Suprapubic skin (tissue), 4 donors: ENCODE data around the gene AKAP8L. TPM values are rescaled to one million over a fixed set of nuclear protein-coding genes. Genes with fewer than 3 reads are reported as not detected.

Experiments
- DNase-seq, 2 donors: peaks; one replicate each; pipeline ENCODE4 v3.0.0-alpha.2; 2019; ENCODE audit warnings: low spot score in 2 of 2
- H3K27ac ChIP-seq: fragments of 200-600 bp; sonication (generic); one replicate; pipeline ENCODE4 v1.5.1; 2019
- H3K27me3 ChIP-seq: fragments of 200-600 bp; sonication (generic); one replicate; pipeline ENCODE4 v1.5.1; 2019
- H3K36me3 ChIP-seq: fragments of 200-600 bp; sonication (generic); one replicate; pipeline ENCODE4 v1.5.1; 2019
- H3K4me1 ChIP-seq: fragments of 200-600 bp; sonication (generic); one replicate; pipeline ENCODE4 v1.5.1; 2019
- H3K4me3 ChIP-seq: fragments of 200-600 bp; sonication (generic); one replicate; pipeline ENCODE4 v1.5.1; 2019; ENCODE audit warnings: mild to moderate bottlenecking
- H3K9me3 ChIP-seq: fragments of 200-600 bp; sonication (generic); one replicate; pipeline ENCODE4 v1.5.1; 2019
- CTCF ChIP-seq, 2 donors: fragments of 200-600 bp in 1 of 2; fragments of 450-650 bp in 1 of 2; sonication (generic) in 1 of 2; IDR thresholded peaks; one replicate each; pipeline ENCODE4 v1.5.1; 2016 to 2019; ENCODE audit warnings: antibody characterized with exemption in 2 of 2, mild to moderate bottlenecking in 1 of 2, moderate library complexity in 1 of 2
- EP300 ChIP-seq: sonication (generic); formaldehyde crosslinking; IDR thresholded peaks from one replicate; pipeline ENCODE4 v1.6.1; 2017; ENCODE audit warnings: antibody characterized with exemption
- POLR2A ChIP-seq, 2 donors: fragments of 450-650 bp; IDR thresholded peaks; one replicate each; pipeline ENCODE4 v1.6.1; 2017; ENCODE audit warnings: antibody characterized with exemption in 2 of 2, mild to moderate bottlenecking in 2 of 2, moderate library complexity in 2 of 2
- POLR2AphosphoS5 ChIP-seq, 3 donors: sonication (generic); formaldehyde crosslinking; IDR thresholded peaks; one replicate each; pipeline ENCODE4 v1.6.1; 2017; ENCODE audit warnings: antibody characterized with exemption in 3 of 3
- WGBS: methylation state at CpG from one replicate; pipeline ENCODE4 v1.1.5; 2018; 5-methylcytosine and 5-hydroxymethylcytosine counted together
- total RNA-seq, 4 donors: library from RNA; depleted of rRNA; stranded (reverse); fragments of >200 nt; gene quantifications; one replicate each; pipeline ENCODE4 v1.1.0, GENCODE V29; 2016

Gene AKAP8L
- total RNA-seq, 4 donors from 2014 or later = 97.5 to 259 (median 118) TPM

GRCh38 chr19:15422296-15423075 is 3.7 kb upstream of the AKAP8L start:
- Histone ChIP-seq H3K9me3 (no peaks in the 10 kb centered on the region), H3K4me3 (no peak overlapping the region), H3K4me1 (peaks cover 17% of the 10 kb centered on the region), H3K27ac (no peak overlapping the region), H3K27me3 (no peaks in the 10 kb centered on the region), H3K36me3 (peaks cover 58% of the 10 kb centered on the region)
- DNase-seq = no peak
- 83% methylated on average over 20 of the region's 22 CpGs for WGBS
- TF ChIP-seq POLR2A (IDR thresholded peaks at IDR 0.05) = no peak
- TF ChIP-seq EP300 = no peak
- no peak for TF ChIP-seq POLR2AphosphoS5 (IDR thresholded peaks at IDR 0.05)
- TF ChIP-seq CTCF (IDR thresholded peaks at IDR 0.05) = no peak

- no peaks in the 10 kb centered on the region for H3K27me3 ChIP-seq
- DNase-seq = no peak
- TF ChIP-seq POLR2A (IDR thresholded peaks at IDR 0.05) (no peak), CTCF (IDR thresholded peaks at IDR 0.05) (no peak), EP300 (no peak), POLR2AphosphoS5 (IDR thresholded peaks at IDR 0.05) (no peak)
- H3K27ac ChIP-seq = no peak overlapping the region
- H3K36me3 ChIP-seq = peaks cover 51% of the 10 kb centered on the region
- H3K9me3 ChIP-seq = no peaks in the 10 kb centered on the region
- WGBS = 66% methylated on average over 11 of the region's 15 CpGs
- no peak overlapping the region for H3K4me3 ChIP-seq
- peaks cover 24% of the 10 kb centered on the region for H3K4me1 ChIP-seq
Observed at GRCh38 chr19:15421721-15422260, 3.0 kb upstream of the AKAP8L start.

- Histone ChIP-seq H3K4me1 (peaks cover 30% of the 10 kb centered on the region), H3K27ac (no peak overlapping the region), H3K36me3 (peaks cover 45% of the 10 kb centered on the region), H3K27me3 (no peaks in the 10 kb centered on the region), H3K9me3 (no peaks in the 10 kb centered on the region), H3K4me3 (no peak overlapping the region)
- DNase-seq = no peak
- TF ChIP-seq CTCF (IDR thresholded peaks at IDR 0.05) (no peak), EP300 (no peak), POLR2AphosphoS5 (IDR thresholded peaks at IDR 0.05) (no peak), POLR2A (IDR thresholded peaks at IDR 0.05) (no peak)
- WGBS = 89% methylated on average over 12 of the region's 12 CpGs
Observed at GRCh38 chr19:15421136-15421695, 2.4 kb upstream of the AKAP8L start.

- WGBS = 17% methylated on average over 16 of the region's 16 CpGs
Observed at GRCh38 chr19:15419413-15420025, 731 bp upstream of the AKAP8L start.

More at GRCh38 chr19:15419413-15420025, 731 bp upstream of the AKAP8L start:
- peaks cover 28% of the 10 kb centered on the region for H3K36me3 ChIP-seq
- peaks cover 32% of the 10 kb centered on the region for H3K4me1 ChIP-seq
- no peak overlapping the region for H3K27ac ChIP-seq
- no peak for DNase-seq
- no peaks in the 10 kb centered on the region for H3K9me3 ChIP-seq
- peak overlapping the region; percentile 58 for H3K4me3 ChIP-seq
- TF ChIP-seq POLR2AphosphoS5 (IDR thresholded peaks at IDR 0.05) (no peak), CTCF (IDR thresholded peaks at IDR 0.05) (peak in 1 of 2 donors; percentile 1), EP300 (no peak), POLR2A (IDR thresholded peaks at IDR 0.05) (no peak)
- no peaks in the 10 kb centered on the region for H3K27me3 ChIP-seq
